H1 (cell line): Measurements from ENCODE around the gene EPHA6. TPM values are rescaled to one million over a fixed set of nuclear protein-coding genes. Genes with fewer than 3 reads are reported as not detected.

Source experiments
- CTCF ChIA-PET: fragments of 300-600 bp; sonication (Branson Sonifier 250); formaldehyde crosslinking; loops from one replicate; lab custom pipeline; 2021; ENCODE audit not compliant: partially characterized antibody; lab: Charles Lee
- POLR2A ChIA-PET: fragments of 300-600 bp; sonication (Branson Sonifier 250); formaldehyde crosslinking; loops from one replicate; lab custom pipeline; 2021; ENCODE audit warnings: inconsistent platforms; ENCODE audit not compliant: partially characterized antibody; lab: Charles Lee
- DNase-seq, 2 experiments: peaks; one replicate each; pipeline versions ENCODE4 v3.0.0 to v3.0.0-alpha.2; 2010 to 2022; ENCODE audit warnings: low spot score in 2 of 2, low read depth in 1 of 2, mixed read lengths in 1 of 2
- FAIRE-seq: peaks from 2 replicates; lab custom pipeline; 2011; peaks lifted over from hg19 to GRCh38; lab: Jason Lieb, UNC
- H2AFZ ChIP-seq: 2 replicates; pipeline ENCODE4 v1.8.1; 2012; ENCODE audit warnings: low read length, inconsistent platforms
- H2AK5ac ChIP-seq: 2 replicates; pipeline ENCODE4 v1.6.1; 2013; ENCODE audit warnings: low read depth, low read length
- H2BK120ac ChIP-seq: replicated peaks from 2 replicates; pipeline ENCODE3; 2013; ENCODE audit warnings: low read depth, low read length, inconsistent platforms
- H2BK12ac ChIP-seq: 2 replicates; pipeline ENCODE4 v1.6.1; 2013; ENCODE audit warnings: low read depth, low read length
- H2BK15ac ChIP-seq: 2 replicates; pipeline ENCODE4 v1.6.1; 2013; ENCODE audit warnings: low read length
- H2BK20ac ChIP-seq: 2 replicates; pipeline ENCODE4 v1.6.1; 2013; ENCODE audit warnings: low read length
- H2BK5ac ChIP-seq: 2 replicates; pipeline ENCODE4 v1.6.1; 2013; ENCODE audit warnings: low read depth, low read length
- H3K14ac ChIP-seq: 2 replicates; pipeline ENCODE4 v1.6.1; 2013; ENCODE audit warnings: inconsistent platforms; ENCODE audit not compliant: insufficient read length
- H3K18ac ChIP-seq: 2 replicates; pipeline ENCODE4 v1.6.1; 2013; ENCODE audit warnings: low read length; ENCODE audit errors: extremely low read depth
- H3K23ac ChIP-seq: 2 replicates; pipeline ENCODE4 v1.6.1; 2013; ENCODE audit warnings: inconsistent platforms; ENCODE audit not compliant: insufficient read length
- H3K23me2 ChIP-seq: 2 replicates; pipeline ENCODE4 v1.6.1; 2013; ENCODE audit warnings: low read depth, low read length
- H3K27ac ChIP-seq: 2 replicates; pipeline ENCODE4 v1.6.1; 2011; ENCODE audit warnings: low read depth, low read length, inconsistent platforms
- H3K27me3 ChIP-seq, 4 experiments: replicated peaks in 1 of 4; 1 replicate in 1 of 4; 2 replicates in 3 of 4; pipeline versions ENCODE4 v1.6.1 to v1.8.1; 2011 to 2013; ENCODE audit warnings: low read length in 3 of 4, mild to moderate bottlenecking in 3 of 4, inconsistent platforms in 2 of 4, mixed read lengths in 2 of 4, moderate library complexity in 1 of 4; ENCODE audit not compliant: control insufficient read depth in 3 of 4, insufficient read depth in 3 of 4; ENCODE audit errors: extremely low read depth in 1 of 4
- H3K36me3 ChIP-seq, 4 experiments: 2 replicates each; pipeline versions ENCODE4 v1.6.1 to v1.8.1; 2011 to 2013; ENCODE audit warnings: mild to moderate bottlenecking in 4 of 4, low read length in 3 of 4, moderate library complexity in 2 of 4, control low read depth in 1 of 4, inconsistent platforms in 1 of 4; ENCODE audit not compliant: insufficient read depth in 4 of 4, control insufficient read depth in 2 of 4
- H3K4ac ChIP-seq: replicated peaks from 2 replicates; pipeline ENCODE3; 2013; ENCODE audit warnings: low read length, low read depth, mixed read lengths, inconsistent platforms; ENCODE audit not compliant: insufficient read length
- H3K4me1 ChIP-seq, 4 experiments: replicated peaks in 1 of 4; 1 replicate in 1 of 4; 2 replicates in 3 of 4; pipeline versions ENCODE4 v1.6.1 to v1.8.1; 2011 to 2013; ENCODE audit warnings: low read length in 3 of 4, inconsistent platforms in 2 of 4, mixed read lengths in 1 of 4; ENCODE audit not compliant: insufficient read depth in 4 of 4, control insufficient read depth in 3 of 4
- H3K4me2 ChIP-seq, 2 experiments: 2 replicates each; pipeline versions ENCODE4 v1.6.1 to v1.8.1; 2011 to 2013; ENCODE audit warnings: low read depth in 2 of 2, low read length in 2 of 2, control low read depth in 1 of 2, inconsistent platforms in 1 of 2, mild to moderate bottlenecking in 1 of 2; ENCODE audit not compliant: insufficient read depth in 1 of 2
- H3K4me3 ChIP-seq, 4 experiments: fragments of 200-600, 300-600 bp in 1 of 4; sonication (generic), shearing (Covaris generic), sonication (Bioruptor Twin) in 1 of 4; 2 replicates each; pipeline versions ENCODE4 v1.5.1 to v1.8.1; 2011 to 2016; ENCODE audit warnings: low read length in 4 of 4, low read depth in 3 of 4, control low read depth in 2 of 4, inconsistent platforms in 2 of 4, mild to moderate bottlenecking in 2 of 4, mixed read lengths in 1 of 4, moderate library complexity in 1 of 4; ENCODE audit not compliant: insufficient read depth in 2 of 4; ENCODE audit errors: extremely low read depth in 1 of 4
- H3K56ac ChIP-seq: replicated peaks from 2 replicates; pipeline ENCODE3; 2013; ENCODE audit warnings: low read depth, mild to moderate bottlenecking, mixed read lengths, low read length, inconsistent platforms; ENCODE audit not compliant: insufficient read length
- H3K79me1 ChIP-seq: 2 replicates; pipeline ENCODE4 v1.6.1; 2013; ENCODE audit warnings: low read depth, low read length, control low read depth
- H3K79me2 ChIP-seq, 2 experiments: 2 replicates each; pipeline versions ENCODE4 v1.6.1 to v1.8.1; 2012 to 2013; ENCODE audit warnings: low read length in 2 of 2, mild to moderate bottlenecking in 2 of 2, inconsistent platforms in 1 of 2; ENCODE audit not compliant: insufficient read depth in 2 of 2, control insufficient read depth in 1 of 2
- H3K9ac ChIP-seq, 4 experiments: replicated peaks in 1 of 4; 1 replicate in 1 of 4; 2 replicates in 3 of 4; pipeline versions ENCODE4 v1.6.1 to v1.8.1; 2011 to 2013; ENCODE audit warnings: low read depth in 3 of 4, low read length in 3 of 4, control low read depth in 2 of 4, mild to moderate bottlenecking in 2 of 4, moderate library complexity in 2 of 4, inconsistent platforms in 1 of 4; ENCODE audit errors: extremely low read depth in 1 of 4
- H3K9me3 ChIP-seq, 2 experiments: 2 replicates each; pipeline versions ENCODE4 v1.6.1 to v1.8.1; 2012 to 2013; ENCODE audit warnings: mild to moderate bottlenecking in 2 of 2, moderate library complexity in 2 of 2, control low read depth in 1 of 2, inconsistent platforms in 1 of 2, low read depth in 1 of 2, low read length in 1 of 2, mixed read lengths in 1 of 2; ENCODE audit not compliant: insufficient read depth in 2 of 2
- H4K20me1 ChIP-seq, 2 experiments: replicated peaks in 1 of 2; 2 replicates each; pipeline versions ENCODE3 to v1.8.1; 2011 to 2013; ENCODE audit warnings: inconsistent platforms in 2 of 2, low read length in 2 of 2, mild to moderate bottlenecking in 1 of 2; ENCODE audit not compliant: insufficient read depth in 2 of 2, control insufficient read depth in 1 of 2
- H4K5ac ChIP-seq: 2 replicates; pipeline ENCODE4 v1.6.1; 2013; ENCODE audit warnings: low read length, low read depth, mixed read lengths, inconsistent platforms; ENCODE audit not compliant: insufficient read length
- H4K8ac ChIP-seq: 2 replicates; pipeline ENCODE4 v1.8.0; 2013; ENCODE audit warnings: mild to moderate bottlenecking, moderate library complexity, low read length, inconsistent platforms; ENCODE audit not compliant: insufficient read depth; ENCODE audit errors: extremely low read depth
- H4K91ac ChIP-seq: replicated peaks from 2 replicates; pipeline ENCODE3; 2013; ENCODE audit warnings: low read length, mixed read lengths, inconsistent platforms; ENCODE audit not compliant: insufficient read length
- ATF3 ChIP-seq: IDR thresholded peaks from 2 replicates; pipeline ENCODE4 v1.6.1; 2011; ENCODE audit warnings: low read depth, mild to moderate bottlenecking, low read length; ENCODE audit not compliant: insufficient read depth
- BRCA1 ChIP-seq: IDR thresholded peaks from 2 replicates; pipeline ENCODE4 v1.6.1; 2012; ENCODE audit warnings: low read depth, low read length, improper control_type of control experiment
- CEBPB ChIP-seq: IDR thresholded peaks from 2 replicates; pipeline ENCODE4 v1.6.1; 2012; ENCODE audit warnings: low read depth, low read length
- E2F6 ChIP-seq: IDR thresholded peaks from 2 replicates; pipeline ENCODE4 v1.6.1; 2012; ENCODE audit warnings: inconsistent platforms
- EP300 ChIP-seq, 2 experiments: IDR thresholded peaks; 1 replicate in 1 of 2; 2 replicates in 1 of 2; pipeline ENCODE4 v1.6.1; 2011 to 2012; ENCODE audit warnings: low read depth in 2 of 2, low read length in 2 of 2, mild to moderate bottlenecking in 2 of 2, borderline replicate concordance in 1 of 2, inconsistent platforms in 1 of 2, moderate library complexity in 1 of 2
- EZH2 ChIP-seq: fragments of 200-600 bp; sonication (generic); IDR thresholded peaks from 2 replicates; pipeline ENCODE4 v1.7.1; 2012; ENCODE audit warnings: low read depth, mild to moderate bottlenecking, moderate library complexity, low read length, inconsistent platforms; ENCODE audit not compliant: severe bottlenecking
- FOSL1 ChIP-seq: IDR thresholded peaks from 2 replicates; pipeline ENCODE4 v1.6.1; 2011; ENCODE audit warnings: mild to moderate bottlenecking, low read depth, low read length, moderate library complexity; ENCODE audit not compliant: insufficient read depth
- GABPA ChIP-seq: IDR thresholded peaks from 2 replicates; pipeline ENCODE4 v1.6.1; 2011; ENCODE audit warnings: mild to moderate bottlenecking, low read length, moderate library complexity, borderline replicate concordance; ENCODE audit not compliant: insufficient read depth
- KDM1A ChIP-seq: fragments of 200-600, 300-600 bp; sonication (generic); IDR thresholded peaks from 2 replicates; pipeline ENCODE4 v1.7.1; 2016; ENCODE audit warnings: mild to moderate bottlenecking, low read length, borderline replicate concordance
- KDM5A ChIP-seq: fragments of 200-600 bp; IDR thresholded peaks from 2 replicates; pipeline ENCODE4 v1.7.1; 2012; ENCODE audit warnings: mild to moderate bottlenecking, low read length, inconsistent platforms, mixed read lengths
- NRF1 ChIP-seq: IDR thresholded peaks from 2 replicates; pipeline ENCODE4 v1.6.1; 2011; ENCODE audit warnings: mild to moderate bottlenecking, low read depth, low read length, improper control_type of control experiment
- RFX5 ChIP-seq: IDR thresholded peaks from 2 replicates; pipeline ENCODE4 v1.6.1; 2011; ENCODE audit warnings: low read depth, low read length, improper control_type of control experiment, borderline replicate concordance
- SIN3A ChIP-seq, 2 experiments: IDR thresholded peaks in 1 of 2; conservative IDR thresholded peaks in 1 of 2; 2 replicates each; pipeline ENCODE4 v1.6.1; 2011 to 2012; ENCODE audit warnings: low read length in 2 of 2, improper control_type of control experiment in 1 of 2, low read depth in 1 of 2, mild to moderate bottlenecking in 1 of 2
- WGBS, 2 experiments: shearing (Covaris generic) in 1 of 2; methylation state at CpG; one replicate each; pipeline versions ENCODE4 v1.1.6 to v1.1.7; 2013 to 2015; ENCODE audit warnings: low lambda C conversion rate in 2 of 2, mixed read lengths in 2 of 2, inconsistent platforms in 1 of 2, low coverage in 1 of 2, missing lambda C conversion rate in 1 of 2; ENCODE audit not compliant: insufficient replicate concordance in 2 of 2, insufficient coverage in 1 of 2, insufficient read length in 1 of 2; ENCODE audit errors: extremely low coverage in 1 of 2, missing lambda C conversion rate in 1 of 2; 5-methylcytosine and 5-hydroxymethylcytosine counted together
- polyA plus RNA-seq, 7 experiments: library from polyadenylated mRNA; depleted of rRNA in 3 of 7; stranded (reverse) in 5 of 7; unstranded in 2 of 7; fragments of >200 nt in 5 of 7; fragments of 200-250 nt in 2 of 7; gene quantifications; 1 replicate in 5 of 7; 2 replicates in 1 of 7; 4 replicates in 1 of 7; pipeline versions ENCODE4 v1.2.1 to v1.2.3, GENCODE V29; 2011 to 2013; ENCODE audit warnings: missing spikeins in 2 of 7, mixed read lengths in 2 of 7
- total RNA-seq: library from RNA; stranded (reverse); fragmentation: NEBNext Ultra II Directional; extraction: Animal tissue kit (Norgen Biotek cat#: 25700); gene quantifications from 2 replicates; pipeline ENCODE4 v1.2.1, GENCODE V29; 2021

The EPHA6 gene
- total and polyA plus RNA-seq, 2 of the 8 experiments (the other 6 are each of a cell fraction or from before 2014, with no cell fraction given) = 0.83 to 3.2 TPM

DNA sequence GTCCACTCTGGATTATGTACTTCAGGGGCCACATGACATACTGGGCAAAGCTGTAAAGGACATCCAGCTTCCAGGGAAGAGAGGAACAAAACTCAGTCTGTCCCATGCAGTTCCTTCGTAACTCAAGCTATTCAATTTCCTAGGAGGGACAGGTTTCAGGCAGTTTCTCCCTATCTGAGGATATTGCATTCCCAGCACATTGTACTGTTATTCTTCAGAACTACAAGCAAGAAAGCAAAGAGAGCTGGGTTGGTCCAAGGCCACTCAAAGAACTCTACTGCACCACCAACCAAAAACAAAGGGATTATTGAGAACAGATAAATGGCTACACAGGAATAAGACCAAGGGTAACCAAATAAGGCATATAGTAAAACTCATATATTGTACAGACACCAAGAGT, 832.5 kb downstream of the EPHA6 start:
- FAIRE-seq (no peak), DNase-seq (no peak)
- no peak overlapping the region for H2BK12ac ChIP-seq
- H3K23ac ChIP-seq = no peak overlapping the region
- H3K14ac ChIP-seq = no peak overlapping the region
- no peak overlapping the region for H3K4ac ChIP-seq
- no peak overlapping the region for H3K18ac ChIP-seq
- no peak overlapping the region for H2AFZ ChIP-seq
- H3K4me2 ChIP-seq = no peak overlapping the region
- ChIA-PET CTCF (interaction anchor here (0.6 to 0.9 kb wide), 3 partner anchors 24 to 265 kb away, joined by 3 to 4 read pairs (median 3); no protein-coding TSS in a partner anchor), POLR2A (no interaction called here)
- no peaks in the 10 kb centered on the region for H3K23me2 ChIP-seq
- 88% methylated on average over 1 of the region's 1 CpG; no CpG with 5 or more reads in 1 of the 2 experiments for WGBS, 2 experiments
- no peak overlapping the region for H4K91ac ChIP-seq
- no peak overlapping the region for H3K27ac ChIP-seq
- H3K27me3 ChIP-seq = no peaks in the 10 kb centered on the region
- no peak overlapping the region for H2BK120ac ChIP-seq
- no peak overlapping the region for H4K8ac ChIP-seq
- H3K79me2 ChIP-seq = no peaks in the 10 kb centered on the region
- no peak overlapping the region for H2BK15ac ChIP-seq
- H3K9me3 ChIP-seq = no peaks in the 10 kb centered on the region
- H4K5ac ChIP-seq = no peak overlapping the region
- no peaks in the 10 kb centered on the region for H3K79me1 ChIP-seq
- H2AK5ac ChIP-seq = no peak overlapping the region
- H4K20me1 ChIP-seq = no peaks in the 10 kb centered on the region
- no peak overlapping the region for H3K56ac ChIP-seq
- H3K4me1 ChIP-seq = no peaks in the 10 kb centered on the region
- no peak overlapping the region for H2BK20ac ChIP-seq
- no peaks in the 10 kb centered on the region for H3K36me3 ChIP-seq
- H3K4me3 ChIP-seq = no peak overlapping the region
- H2BK5ac ChIP-seq = no peak overlapping the region
- no peak overlapping the region for H3K9ac ChIP-seq
- no peak for TF ChIP-seq NRF1
- no peak for TF ChIP-seq KDM1A
- TF ChIP-seq KDM5A = no peak
- no peak for TF ChIP-seq ATF3
- TF ChIP-seq CEBPB = no peak
- no peak for TF ChIP-seq E2F6
- no peak for TF ChIP-seq FOSL1
- no peak for TF ChIP-seq EZH2
- no peak for TF ChIP-seq GABPA
- TF ChIP-seq SIN3A (conservative IDR thresholded peaks at IDR 0.05 in 1 of 2, IDR thresholded peaks at IDR 0.05 in 1 of 2; ENCODE audit: low read depth in 1 of 2, low read length in 2 of 2) = no peak
- TF ChIP-seq EP300 (IDR thresholded peaks at IDR 0.05; ENCODE audit: borderline replicate concordance in 1 of 2, low read depth in 2 of 2, low read length in 2 of 2) = no peak
- no peak for TF ChIP-seq RFX5
- no peak for TF ChIP-seq BRCA1
